LoVo (cell line): Measurements from ENCODE around the gene GMIP.
"Not testable (repeated sequence)": the region's sequence is repeated elsewhere in the genome, so short reads cannot be mapped to it uniquely, and the experiment has no call there.

Experiments
- DNase-seq: peaks from one replicate; pipeline ENCODE4 v3.0.0-alpha.2; 2016; ENCODE audit warnings: low spot score

Gene GMIP

DNA sequence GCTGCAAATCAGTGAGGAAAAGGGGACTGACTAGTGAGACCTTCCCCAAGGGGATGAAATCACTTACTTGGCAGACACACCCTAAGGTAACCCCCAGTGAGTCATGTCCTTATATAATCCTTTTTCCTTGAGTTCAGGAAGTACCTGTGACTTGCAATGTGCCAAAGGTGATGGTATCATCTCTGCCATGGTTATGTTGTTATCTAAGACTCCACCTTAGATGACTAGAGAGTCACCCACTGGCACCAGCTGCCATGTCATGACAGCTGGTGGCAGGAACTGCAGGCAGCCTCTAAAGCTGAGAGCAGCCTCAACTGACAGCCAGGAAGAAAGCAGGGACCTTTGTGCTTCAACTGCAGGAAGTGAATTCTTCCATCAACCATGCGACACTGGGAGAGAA lies 37.4 kb downstream of the GMIP start:
- DNase-seq = peak; percentile 95

DNA sequence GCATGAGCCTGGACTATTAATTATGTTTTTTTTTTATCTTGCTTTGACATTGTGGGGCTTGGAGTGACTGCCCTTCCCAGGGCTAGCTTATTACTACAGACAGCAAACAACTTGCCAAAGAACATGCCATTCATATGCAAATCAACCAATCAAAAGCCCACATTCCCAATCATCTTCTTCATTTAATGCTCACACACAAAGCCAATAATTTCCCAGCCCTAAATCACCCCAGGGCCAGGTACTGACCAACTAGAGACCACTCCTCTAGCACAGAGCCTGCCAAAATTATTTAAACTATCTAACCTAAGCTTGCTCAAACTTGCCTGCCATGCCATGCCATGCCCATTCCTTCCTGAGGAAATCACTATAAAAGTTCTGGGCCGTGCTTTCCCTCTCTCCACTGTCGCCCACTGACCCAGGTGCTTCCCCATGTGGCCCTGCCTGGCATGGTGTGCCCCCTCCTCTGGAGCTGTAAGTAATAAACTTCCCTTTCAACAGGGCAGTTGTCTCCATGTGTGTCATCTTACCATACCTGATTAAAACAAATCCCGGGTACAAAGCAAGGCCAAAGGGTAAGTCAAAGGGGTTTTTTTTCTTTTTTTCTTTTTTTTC lies 40.6 kb downstream of the GMIP start:
- DNase-seq = no peak

DNA sequence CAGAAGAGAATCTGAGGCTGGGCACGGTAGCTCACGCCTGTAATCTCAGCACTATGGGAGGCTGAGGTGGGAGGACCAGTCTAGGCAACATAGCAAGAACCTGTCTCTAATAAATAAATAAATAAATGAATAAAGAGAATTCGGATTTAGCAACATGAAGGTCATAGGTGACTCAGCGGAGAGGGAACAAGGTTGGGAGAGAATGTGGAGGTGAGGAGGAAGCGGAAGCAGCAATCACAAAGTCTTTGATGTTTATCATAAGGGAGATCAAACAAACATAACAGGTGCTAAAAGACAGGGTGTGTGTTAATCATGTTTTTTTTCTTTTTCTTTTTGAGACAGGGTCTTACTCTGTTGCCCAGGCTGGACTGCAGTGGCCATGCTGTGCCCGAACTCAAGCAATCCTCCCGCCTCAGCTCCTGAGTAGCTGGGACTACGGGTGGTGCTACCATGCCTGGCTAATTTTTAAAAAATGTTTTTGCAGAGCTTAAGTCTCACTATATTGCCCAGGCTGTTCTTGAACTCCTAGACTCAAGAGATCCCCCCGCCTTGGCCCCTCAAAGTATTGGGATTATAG lies 41.2 kb downstream of the GMIP start:
- DNase-seq = no peak

DNA sequence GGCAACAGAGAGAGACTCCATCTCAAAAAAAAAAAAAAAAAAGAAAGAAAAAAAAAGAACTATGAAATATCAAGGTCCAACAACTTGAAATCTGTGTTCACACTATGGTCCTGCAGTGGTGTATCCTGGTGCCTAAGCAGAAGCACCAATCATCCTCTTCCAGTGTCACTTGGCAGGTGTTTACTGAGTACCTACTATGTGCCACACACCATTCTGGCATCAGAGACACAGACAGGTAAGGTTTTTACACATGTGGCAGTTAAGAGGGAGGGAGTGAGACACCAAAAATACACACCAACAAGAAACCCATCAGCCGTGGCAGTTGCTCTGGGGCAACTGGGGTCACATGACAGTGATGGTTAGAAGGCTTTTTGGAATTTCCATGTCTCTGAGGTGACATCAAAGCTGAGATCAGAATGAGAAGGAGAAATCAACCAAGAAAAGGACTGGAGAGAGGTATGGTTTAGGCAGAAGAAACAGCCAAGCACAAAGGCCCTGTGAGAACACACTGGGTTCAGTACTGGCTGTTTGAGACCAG lies 42.6 kb downstream of the GMIP start:
- no peak for DNase-seq

DNA sequence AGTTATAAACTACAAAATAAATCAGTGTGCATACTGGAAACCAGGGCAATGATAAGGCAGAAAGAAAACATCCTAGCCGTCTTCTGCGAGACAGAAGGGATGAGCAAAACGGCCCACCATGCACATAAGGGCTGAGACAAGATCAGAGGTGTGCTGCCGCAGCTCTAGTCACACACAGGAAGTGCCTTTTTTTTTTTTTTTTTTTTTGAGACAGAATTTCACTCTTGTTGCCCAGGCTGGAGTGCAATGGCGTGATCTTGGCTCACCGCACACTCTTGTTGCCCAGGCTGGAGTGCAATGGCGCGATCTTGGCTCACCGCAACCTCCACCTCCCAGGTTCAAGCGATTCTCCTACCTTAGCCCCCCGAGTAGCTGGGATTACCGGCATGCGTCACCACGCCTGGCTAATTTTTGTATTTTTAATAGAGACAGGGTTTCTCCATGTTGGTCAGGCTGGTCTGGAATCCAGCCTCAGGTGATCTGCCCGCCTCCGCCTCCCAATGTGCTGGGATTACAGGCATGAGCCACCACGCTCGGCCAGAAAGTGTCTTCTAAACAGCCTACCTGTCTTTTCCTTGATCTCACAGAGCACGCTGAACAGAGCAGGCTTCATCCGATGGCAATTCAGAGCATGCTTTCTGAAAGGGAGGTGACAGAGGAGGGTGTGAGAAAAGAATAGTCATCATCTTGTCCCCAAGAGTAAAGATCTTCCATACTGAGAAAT lies 44.6 kb downstream of the GMIP start:
- not testable (repeated sequence) for DNase-seq

DNA sequence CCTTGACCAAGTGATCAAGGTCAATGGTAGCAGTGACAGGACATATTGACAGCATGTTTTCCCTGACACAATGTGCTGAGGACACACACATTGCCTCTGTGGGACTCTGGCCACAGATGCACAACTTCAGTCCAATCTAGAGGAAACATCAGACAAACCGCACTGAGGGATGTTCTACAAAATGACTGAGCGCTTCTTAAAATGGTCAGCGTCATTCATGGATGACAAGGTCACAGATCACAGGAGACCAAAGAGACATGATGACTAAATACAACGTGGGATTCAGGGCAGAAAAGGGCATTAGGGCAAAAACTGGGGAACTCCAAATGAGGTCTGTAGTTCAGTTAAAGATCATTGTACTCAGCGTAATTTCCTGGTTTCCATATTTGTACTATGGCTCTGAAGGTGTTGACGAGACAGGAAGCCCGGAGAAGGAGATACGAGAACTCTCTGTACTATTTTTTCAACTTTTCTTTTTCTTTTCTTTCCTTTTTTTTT lies 45.6 kb downstream of the GMIP start:
- no peak for DNase-seq

DNA sequence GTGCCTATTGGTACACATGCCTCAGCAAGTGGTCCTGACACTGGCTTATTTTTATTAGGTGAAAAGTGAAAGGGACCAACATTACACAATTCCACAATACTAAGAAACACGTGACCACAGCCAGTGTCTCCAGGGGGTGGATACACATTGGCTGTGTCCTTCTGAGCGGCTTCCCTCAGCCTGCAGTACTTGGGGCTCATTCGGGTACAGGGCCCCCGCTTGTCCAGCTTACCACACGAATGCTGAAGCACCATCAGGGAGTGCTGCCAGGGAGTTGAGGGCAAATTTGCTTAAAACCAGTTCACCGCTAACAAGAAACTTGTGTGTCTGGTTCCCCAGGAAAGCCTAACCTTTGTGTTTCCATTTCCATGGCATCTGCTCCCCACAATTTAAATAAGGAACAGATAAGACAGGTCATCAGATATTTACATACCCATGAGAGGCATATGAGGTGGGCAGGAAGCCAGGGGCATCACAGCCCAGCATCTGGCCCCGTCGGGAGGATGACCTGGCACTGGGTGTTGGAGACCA lies 48.2 kb downstream of the GMIP start:
- no peak for DNase-seq

DNA sequence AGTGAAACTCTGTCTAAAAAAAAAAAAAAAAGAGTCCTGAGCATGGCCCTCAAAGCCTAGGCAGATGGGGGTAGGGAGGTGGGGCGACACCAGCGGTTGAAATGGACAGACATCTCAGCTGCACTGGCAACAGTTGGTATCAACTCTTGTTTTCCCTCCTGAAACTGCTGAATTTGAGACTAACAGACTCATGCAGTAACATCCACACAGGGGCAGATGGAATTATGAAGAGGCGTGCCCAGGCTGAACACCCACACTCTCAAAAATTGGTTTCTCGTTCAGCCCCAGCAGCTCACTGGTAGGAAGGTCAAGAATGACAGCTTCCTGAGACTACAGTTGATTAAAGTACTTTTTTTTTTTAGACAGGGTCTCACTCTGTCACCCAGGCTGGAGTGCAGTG lies 49.1 kb downstream of the GMIP start:
- DNase-seq = no peak

DNA sequence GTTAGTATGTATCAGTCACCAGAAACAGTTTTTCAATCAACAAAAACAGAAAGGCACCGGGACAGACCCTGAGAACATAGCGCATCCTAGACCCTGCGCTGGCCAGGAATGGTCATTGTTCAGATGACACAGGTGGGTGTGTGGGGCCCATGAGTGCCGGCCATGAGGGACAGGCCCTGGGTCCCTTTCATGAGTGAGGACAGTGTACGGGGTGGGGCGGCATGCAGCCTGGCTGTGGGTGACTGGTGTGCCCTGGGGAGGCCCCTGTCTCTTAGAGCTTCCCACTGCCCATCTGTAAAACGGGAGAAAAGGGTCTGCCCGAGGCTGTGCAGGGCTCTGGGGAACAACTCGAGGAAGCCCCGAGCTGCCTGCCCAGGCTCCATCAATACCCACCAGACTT lies 50.8 kb downstream of the GMIP start:
- no peak for DNase-seq

DNA sequence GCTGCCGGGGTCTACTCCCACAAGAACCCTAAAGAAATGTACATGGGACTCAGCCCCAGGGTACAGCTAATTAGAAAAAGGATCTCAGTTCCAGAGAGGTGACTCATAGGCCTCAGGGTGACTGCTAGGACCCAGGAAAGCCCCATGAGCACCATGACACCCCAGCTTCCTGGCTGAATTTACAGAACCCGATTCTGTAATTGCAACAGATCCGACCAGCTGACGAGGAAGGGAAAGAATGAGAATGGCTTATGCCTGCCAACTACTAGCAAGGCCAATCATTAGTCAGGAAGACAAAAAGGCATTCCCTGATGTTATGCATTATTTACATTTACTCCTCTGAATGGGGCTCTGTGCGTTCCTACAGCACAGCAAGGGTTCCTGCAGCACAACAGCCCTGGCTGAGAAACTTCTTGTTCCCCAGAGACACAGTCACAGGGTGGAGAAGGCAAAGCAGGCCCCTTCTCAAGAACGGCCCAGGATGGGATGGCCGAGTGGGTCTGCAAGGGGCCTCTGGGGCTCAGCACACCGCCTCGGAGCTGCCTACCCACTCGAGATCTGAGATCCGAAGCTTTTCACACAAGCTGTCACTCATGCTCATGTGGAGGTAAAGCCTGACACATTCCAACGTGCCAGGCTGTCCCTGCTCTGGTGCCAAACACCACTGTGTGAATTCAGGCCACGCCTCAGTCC lies 52.2 kb downstream of the GMIP start:
- DNase-seq = no peak

DNA sequence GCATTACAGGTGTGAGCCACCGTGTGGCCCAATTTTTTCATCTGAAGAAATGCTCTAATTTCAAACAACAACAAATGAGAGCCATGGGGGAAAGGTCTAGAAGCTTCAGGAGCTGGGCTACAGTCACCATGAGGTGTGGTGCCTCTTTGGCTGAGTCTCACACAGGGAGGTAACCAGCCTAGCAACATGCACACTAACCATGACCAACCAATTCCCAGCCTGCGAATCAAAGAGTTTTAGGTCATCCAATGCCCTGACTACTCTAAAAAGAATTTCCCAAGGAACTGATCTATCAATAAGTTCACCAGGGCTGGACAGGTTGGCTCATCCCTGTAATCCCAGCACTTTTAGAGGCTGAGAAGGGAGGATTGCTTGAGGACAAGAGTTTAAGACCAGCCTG lies 54.9 kb downstream of the GMIP start:
- DNase-seq = no peak

DNA sequence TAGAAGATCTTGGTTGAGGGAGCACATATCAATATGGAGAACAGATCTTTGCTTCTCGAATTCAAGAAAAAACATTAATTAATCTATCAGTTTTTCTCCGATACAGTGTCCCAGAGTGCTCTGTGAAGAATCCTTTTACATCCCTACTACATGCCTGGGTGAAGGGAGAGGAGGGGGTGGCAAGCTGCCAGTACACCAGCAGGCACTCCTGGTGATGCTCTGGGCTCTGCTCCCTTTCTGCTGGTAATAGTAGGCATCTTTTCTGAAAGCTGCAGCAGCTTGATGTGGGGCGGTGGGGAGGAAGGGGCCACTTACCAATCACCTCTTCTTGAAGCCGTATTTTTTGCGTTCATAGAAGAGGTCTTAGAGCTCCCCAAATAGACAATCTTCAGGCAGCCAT lies 55.7 kb downstream of the GMIP start:
- DNase-seq = no peak

DNA sequence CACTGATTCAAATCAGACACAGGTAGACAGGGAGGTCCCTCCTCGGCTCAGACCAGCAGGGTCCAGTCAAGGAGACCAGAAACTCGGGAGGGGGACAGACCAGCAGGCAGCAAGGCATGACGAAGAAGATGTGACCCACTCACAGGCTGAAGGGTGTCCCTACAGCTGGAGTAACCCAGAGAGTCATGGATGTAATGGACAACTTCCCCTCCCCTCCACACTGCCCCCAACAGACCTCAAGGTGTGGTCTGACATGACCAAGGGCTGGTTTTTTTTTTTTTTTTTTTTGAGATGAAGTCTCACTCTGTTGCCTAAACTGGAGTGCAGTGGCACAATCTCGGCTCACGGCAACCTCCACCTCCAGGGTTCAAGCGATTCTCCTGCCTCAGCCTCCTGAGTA lies 59.1 kb downstream of the GMIP start:
- no peak for DNase-seq

DNA sequence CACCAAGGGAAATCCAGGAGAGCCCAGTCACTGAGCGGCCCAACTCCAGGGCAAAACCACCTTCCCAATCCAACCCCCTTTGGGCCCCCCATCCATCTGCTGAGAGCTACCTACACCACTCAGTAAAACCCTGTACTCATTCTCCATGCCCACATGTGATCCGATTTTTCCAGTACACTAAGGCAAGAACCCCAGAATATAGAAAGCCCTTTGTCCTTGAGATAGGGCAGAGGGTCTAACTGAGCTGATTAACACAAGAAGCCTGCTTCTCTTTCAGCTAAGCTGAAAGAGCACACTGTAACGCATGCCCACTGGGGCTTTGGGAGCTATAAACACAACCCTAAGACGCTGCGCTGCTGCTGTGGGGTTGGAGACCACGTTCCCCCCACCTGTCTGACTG lies 61.0 kb downstream of the GMIP start:
- DNase-seq = no peak

DNA sequence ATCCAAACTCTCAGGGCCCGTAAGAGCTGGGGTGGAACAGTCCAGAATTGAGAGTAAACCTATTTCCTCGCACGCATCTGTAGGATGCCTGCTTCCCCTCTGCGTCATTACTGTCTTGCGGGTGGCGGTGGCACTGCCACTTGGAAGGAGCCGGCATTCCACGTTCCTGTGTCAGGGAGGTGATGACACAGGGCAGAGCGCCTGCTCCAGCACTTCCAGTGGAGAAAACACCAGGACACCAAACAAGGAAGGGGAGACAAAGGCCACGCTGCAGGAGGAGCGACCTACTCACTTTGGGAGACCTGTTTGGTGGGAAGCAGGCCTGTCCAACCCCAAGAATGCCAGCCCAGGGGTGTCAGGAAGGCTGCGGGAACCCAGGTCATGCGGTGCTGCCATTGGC lies 62.1 kb downstream of the GMIP start:
- DNase-seq = no peak

DNA sequence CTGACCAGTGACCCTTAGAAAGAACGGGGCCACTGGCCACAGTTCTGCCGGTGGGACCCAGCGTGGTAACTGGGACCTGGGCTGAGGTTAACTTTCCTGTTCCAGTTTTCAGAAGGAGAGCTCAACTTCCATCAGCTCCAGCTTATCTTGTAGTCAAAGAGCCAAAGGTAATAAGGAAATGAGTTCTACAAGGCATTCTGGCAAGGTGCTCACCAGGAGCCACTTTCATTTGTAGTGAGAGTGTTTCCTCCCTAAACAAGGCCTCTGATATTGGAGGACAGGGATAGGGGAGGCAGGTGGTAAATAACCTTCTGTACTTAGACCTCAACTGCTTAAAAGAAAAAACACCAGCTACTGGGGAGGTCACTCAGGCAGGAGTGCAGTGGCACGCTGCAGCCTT lies 63.0 kb downstream of the GMIP start:
- no peak for DNase-seq

DNA sequence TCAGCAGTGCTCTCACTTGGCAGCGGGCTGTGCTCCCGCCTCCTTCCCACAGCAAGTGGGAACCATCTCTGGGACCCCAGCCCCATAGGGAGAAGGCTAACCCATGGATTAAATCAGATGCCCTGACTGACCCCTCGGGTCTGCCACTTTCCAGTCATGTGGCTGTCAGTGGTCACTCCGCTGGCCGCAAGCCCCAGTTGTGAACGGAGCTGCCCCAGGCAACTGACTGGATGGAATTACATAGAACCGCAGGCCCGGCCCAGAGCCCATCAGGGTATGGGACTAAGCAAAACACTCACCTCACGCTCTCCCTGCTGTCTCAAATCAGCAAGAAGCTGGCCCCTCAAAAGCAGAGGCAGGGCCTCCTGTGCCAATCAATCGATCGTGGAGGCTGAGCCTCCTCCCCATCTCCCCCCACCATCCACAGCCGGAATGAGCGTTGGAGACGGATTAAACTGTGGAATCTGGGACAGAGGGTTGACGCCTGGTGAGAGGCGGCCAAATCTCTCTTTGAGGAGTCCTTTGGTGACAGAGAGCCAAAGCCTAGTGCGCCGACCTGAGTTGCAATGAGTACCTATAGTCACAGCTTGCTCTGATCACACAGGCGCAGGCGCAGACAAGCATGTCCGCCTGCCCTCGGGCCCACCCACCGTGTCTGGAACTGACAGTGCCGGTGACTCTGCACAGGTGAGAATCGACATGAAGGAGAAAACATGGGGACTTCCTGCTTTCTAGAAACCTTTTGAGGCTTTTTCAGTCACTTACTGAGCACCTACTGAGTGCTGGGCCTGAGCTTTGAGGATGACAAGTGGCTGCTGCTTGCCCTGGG lies 63.7 kb downstream of the GMIP start:
- no peak for DNase-seq
